Measurements from ENCODE around the gene RRP8. TPM values are rescaled to one million over a fixed set of nuclear protein-coding genes. Genes with fewer than 3 reads are reported as not detected.

RRP8 gene
- total RNA-seq, 1 experiment from 2014 or later = 16.0 TPM

DNA sequence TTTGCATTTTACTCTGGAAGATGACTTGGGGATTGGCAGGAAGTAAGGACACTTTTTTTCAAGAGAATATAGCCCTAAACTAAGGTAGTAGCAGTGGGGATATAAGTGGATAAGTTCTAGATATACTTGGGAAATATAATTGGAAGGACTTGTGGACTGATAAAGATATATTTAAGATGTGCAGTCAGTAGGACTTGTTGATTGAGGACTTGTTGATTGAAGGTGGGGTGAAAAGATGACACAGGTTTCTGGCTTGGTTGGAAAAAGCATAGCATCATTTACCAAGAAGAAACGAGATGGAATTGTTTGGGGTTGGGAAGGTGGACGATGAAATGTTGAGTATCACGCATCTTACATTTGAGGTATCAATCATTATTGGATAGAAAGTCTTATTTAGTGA lies 10.1 kb upstream of the RRP8 start:
- WGBS (ENCODE audit: extremely low coverage, insufficient read length, low lambda C conversion rate) = 100% methylated on average over 3 of the region's 3 CpGs
- H2BK120ac ChIP-seq (ENCODE audit: low read depth, low read length, poor library complexity, severe bottlenecking) = no peak overlapping the region
- no peak overlapping the region for H2BK5ac ChIP-seq (ENCODE audit: insufficient read length, low read length)
- no peak overlapping the region for H4K8ac ChIP-seq (replicated peaks; ENCODE audit: insufficient read length, low read depth, low read length)
- peaks cover 9% of the 10 kb centered on the region in 2 experiments for H3K4me1 Mint-ChIP-seq
- no peak overlapping the region for H4K91ac ChIP-seq (ENCODE audit: insufficient read length, low read depth, low read length)
- TF ChIP-seq, protein P1, sequence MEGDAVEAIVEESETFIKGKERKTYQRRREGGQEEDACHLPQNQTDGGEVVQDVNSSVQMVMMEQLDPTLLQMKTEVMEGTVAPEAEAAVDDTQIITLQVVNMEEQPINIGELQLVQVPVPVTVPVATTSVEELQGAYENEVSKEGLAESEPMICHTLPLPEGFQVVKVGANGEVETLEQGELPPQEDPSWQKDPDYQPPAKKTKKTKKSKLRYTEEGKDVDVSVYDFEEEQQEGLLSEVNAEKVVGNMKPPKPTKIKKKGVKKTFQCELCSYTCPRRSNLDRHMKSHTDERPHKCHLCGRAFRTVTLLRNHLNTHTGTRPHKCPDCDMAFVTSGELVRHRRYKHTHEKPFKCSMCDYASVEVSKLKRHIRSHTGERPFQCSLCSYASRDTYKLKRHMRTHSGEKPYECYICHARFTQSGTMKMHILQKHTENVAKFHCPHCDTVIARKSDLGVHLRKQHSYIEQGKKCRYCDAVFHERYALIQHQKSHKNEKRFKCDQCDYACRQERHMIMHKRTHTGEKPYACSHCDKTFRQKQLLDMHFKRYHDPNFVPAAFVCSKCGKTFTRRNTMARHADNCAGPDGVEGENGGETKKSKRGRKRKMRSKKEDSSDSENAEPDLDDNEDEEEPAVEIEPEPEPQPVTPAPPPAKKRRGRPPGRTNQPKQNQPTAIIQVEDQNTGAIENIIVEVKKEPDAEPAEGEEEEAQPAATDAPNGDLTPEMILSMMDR (conservative IDR thresholded peaks at IDR 0.05) = no peak
- no peak overlapping the region for H3K4me2 ChIP-seq (ENCODE audit: insufficient read depth, insufficient read length, low read length)
- no peaks in the 10 kb centered on the region for H3K9me3 ChIP-seq (ENCODE audit: control insufficient read depth, low read depth, low read length)
- H3K9me3 Mint-ChIP-seq = no peaks in the 10 kb centered on the region
- H4K20me1 ChIP-seq (ENCODE audit: control insufficient read depth, insufficient read depth, insufficient read length) = no peaks in the 10 kb centered on the region
- no peak overlapping the region for H3K4ac ChIP-seq (ENCODE audit: low read depth, low read length)
- no peak overlapping the region for H2BK20ac ChIP-seq (ENCODE audit: low read depth, low read length, poor library complexity, severe bottlenecking)
- no peak overlapping the region for H3K9ac ChIP-seq (ENCODE audit: extremely low read depth, insufficient read length, low read length)
- H3K27ac ChIP-seq (ENCODE audit: insufficient read length, low read depth, low read length) = no peak overlapping the region
- H3K79me2 ChIP-seq (ENCODE audit: insufficient read depth, low read length) = no peaks in the 10 kb centered on the region
- peaks cover 12% of the 10 kb centered on the region for H3K23me2 ChIP-seq (ENCODE audit: insufficient read length, low read depth, low read length, poor library complexity, severe bottlenecking)
- H3K27ac Mint-ChIP-seq = no peak overlapping the region
- H2BK12ac ChIP-seq (ENCODE audit: insufficient read length, low read depth, low read length) = no peak overlapping the region
- H2AK5ac ChIP-seq (ENCODE audit: insufficient read length, low read length) = no peak overlapping the region
- H2AFZ ChIP-seq (ENCODE audit: low read length) = no peak overlapping the region
- H2BK15ac ChIP-seq (ENCODE audit: low read depth, low read length) = no peak overlapping the region
- no peak overlapping the region for H3K23ac ChIP-seq (ENCODE audit: insufficient read length, low read depth, low read length)
- H3K4me3 Mint-ChIP-seq = no peak overlapping the region
- no peak overlapping the region for H3K18ac ChIP-seq (ENCODE audit: insufficient read length, low read depth, low read length)
- no peaks in the 10 kb centered on the region for H3K27me3 ChIP-seq (ENCODE audit: insufficient read depth, low read length)
- H3T11ph ChIP-seq (ENCODE audit: low read length) = no peak overlapping the region
- peaks cover 26 to 49% (median 42%) of the 10 kb centered on the region in 3 experiments; a peak in 6 of 7 replicates for H3K36me3 Mint-ChIP-seq (ENCODE audit: insufficient read depth in 1 of 3, low read depth in 3 of 3)
- H3K56ac ChIP-seq (ENCODE audit: insufficient read length, low read depth, low read length) = no peak overlapping the region
- H3K4me1 ChIP-seq (ENCODE audit: insufficient read depth, low read length) = no peaks in the 10 kb centered on the region
- no peaks in the 10 kb centered on the region; the same call in 1 of the 2 replicates for H3K27me3 Mint-ChIP-seq (ENCODE audit: low read depth)
- no peak overlapping the region for H4K5ac ChIP-seq (ENCODE audit: insufficient read length, low read depth, low read length)
- no peaks in the 10 kb centered on the region for H3K79me1 ChIP-seq (ENCODE audit: insufficient read depth, low read depth, low read length, poor library complexity, severe bottlenecking)
- DNase-seq = no peak
- no peak overlapping the region for H3K14ac ChIP-seq (ENCODE audit: insufficient read depth, low read length)
